ENCODE data around the gene RPF1.
A peak's percentile ranks its signal among the peaks of the same experiment; 100 is the strongest.
"Not testable (repeated sequence)": the region's sequence is repeated elsewhere in the genome, so short reads cannot be mapped to it uniquely, and the experiment has no call there.

The RPF1 gene

DNA sequence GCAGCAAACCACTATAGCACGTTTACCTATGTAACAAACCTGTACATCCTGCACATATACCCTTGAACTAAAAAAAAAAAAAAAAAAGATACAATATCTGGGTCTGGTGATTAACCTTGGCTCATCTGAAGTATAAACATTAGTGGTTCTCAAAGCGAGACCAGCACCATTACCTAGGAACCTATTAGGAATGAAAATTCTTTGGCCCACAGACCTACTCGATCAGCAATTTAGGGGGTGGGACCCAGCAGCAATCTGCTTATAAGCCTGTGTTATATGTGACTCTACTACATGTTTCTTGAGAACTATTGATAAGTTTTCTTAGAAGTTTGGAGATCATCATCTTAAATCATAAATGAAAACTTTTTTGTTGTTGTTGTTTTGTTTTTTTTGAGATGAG, 17.4 kb downstream of the RPF1 start:
- DNase-seq: no peak

DNA sequence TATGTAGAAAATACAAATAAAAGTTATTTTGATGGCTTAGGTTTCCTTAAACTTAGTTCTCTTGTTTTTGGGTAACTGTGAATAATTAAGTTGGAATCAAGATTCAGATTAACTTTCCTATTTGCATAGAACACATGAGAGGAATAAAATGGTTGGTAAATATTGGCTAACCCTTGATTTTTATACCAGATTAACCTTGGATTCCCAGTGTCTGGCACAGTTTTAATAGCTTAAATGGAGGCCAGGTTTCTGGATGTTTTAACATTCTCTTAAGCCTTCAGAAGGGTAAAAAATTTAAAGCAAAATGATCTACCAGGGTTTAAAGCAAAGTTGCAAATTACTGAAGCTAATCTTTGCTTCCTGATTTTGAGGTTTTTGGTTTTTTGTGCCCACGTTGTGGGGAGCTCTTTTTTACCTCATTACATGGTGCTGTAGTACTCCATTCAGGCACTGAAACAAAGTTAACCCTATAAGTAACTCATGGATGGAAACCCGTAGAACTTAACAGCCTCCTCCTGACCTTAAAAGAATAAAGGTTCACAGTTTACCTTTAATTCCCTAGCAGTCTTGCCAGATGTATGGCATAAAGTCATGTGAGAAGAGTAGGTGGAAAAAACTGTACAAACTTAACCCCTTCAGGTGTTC, 18.7 kb downstream of the RPF1 start:
- DNase-seq: no peak

DNA sequence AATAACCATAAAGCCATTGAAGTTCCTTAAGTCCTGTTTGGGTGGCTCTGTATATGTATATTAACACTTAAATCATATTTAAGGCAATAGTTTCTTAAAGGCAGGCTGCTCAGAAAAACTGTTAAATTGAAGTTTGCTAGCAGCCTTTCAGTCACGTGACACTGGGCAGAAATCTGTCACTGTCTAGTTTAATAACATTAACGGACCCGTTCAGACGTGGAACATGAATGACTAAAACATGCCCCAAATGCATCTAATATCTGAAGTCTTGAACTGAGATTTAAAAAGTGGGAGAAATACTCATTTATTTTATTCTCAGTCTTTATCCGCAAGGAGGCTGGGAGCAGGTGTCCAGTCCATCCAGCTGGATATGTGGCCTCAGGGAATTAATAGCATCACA, 23.9 kb downstream of the RPF1 start:
- DNase-seq: no peak

DNA sequence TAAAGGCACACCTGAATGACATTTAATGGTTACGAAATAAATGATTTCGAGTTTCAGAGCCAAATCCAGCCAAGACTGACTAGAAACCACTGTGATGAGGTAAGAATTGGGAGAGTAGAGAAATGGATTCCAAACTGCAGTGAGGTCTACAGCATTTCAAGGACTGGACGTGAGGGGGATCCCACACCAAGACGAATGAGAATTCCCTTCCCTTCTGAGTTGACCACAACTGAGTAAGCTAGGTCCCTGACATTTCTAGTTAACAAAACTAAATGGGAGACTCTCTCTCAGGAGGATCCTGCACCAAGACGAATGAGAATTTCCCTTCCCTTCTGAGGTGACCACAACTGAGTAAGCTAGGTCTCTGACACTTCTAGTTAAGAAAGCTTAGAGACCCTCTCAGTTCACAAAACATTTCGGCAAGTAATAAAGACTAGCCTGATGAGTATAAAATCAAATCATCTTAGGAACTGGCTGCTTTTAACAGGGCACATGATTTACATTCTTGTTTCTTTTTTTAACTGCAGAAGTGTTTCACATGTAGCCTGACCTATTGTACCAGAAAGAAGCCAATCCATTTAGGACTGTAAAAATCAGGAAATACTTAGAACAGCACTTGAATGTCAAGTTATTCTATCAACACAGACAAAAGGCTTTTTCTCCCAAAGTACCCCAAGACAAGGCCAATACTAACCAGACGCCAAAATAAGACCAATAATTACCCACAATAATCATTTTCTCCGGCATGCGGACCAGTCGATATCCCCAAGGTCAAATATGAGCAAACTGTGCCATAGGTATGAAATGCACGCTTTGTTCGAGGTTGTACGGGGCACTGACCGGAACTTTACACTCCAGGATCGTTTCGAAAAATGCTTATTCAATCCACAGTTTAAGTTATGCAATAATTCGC, 25.8 kb downstream of the RPF1 start:
- DNase-seq: no peak

DNA sequence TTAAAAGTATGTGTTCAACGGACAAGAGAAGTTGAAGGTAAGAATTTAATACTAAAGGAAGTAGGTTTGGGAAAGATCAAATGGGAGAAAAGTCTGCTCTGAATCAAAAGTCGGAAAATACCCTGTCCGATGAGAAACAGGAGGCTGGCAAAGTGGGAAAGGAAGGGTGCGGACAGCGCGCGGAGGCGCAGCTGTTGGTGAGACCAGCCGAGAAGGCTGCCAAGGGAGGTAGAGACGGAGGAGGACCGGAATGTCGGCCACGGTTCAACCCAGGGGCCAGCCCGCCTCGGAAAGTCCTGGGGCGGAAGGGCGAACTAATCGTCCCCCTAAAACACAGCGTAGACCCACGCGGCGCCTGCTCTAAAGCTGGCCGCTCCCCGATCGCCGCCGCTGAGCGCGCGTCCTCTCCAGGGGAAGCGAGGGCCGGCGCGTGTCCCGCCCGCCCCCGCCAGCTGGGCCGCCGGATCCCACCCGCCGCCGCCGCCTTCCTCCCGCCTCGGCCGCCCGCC, 26.5 kb downstream of the RPF1 start:
- no peak for DNase-seq

DNA sequence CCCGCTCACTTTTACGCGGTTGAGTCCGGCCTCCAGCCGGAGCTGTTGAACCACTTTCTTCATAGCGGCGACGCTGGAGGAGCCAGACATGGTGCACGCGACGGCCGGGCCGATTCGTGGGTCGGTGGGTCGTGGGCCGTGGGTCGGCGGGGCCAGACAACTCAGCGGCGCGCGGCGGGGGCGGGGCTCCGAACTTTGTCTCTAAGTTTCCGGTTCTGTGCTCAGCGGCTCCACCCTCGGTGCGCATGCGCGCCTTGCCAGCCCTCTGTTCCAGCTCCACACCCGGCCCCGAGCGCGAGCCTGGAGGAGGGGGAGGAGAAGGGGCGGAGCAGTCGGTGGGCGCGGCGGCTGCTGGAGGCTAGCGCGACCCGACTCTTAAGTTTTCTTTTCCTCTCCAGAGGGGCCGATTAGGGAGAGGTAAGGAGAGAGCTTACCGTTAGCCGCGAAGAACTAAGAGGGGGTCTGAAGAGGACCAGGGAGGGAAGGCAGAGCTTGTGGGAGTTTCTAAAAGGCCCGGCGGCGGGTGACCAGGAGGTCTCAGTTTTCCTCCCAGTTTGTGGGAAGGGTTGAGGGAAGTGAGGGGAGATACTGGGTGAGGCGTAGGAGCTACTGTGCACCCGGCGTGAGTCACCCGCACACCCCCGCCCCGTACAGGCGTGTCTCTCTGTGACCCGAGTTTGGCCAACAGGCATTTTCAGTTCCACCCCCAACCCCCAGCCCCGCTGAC, 27.1 kb downstream of the RPF1 start, which contains the start of the genes GNG5 and SPATA1:
GNG5 (minus strand) TSS at position 580 of the 727 bp plus-strand sequence; CDS start at position 90, 490 bp downstream.
SPATA1 (plus strand) TSS at position 385 of the 727 bp plus-strand sequence. CDS start 9,974 bp downstream, outside the sequence.
- DNase-seq: peak; percentile 99

DNA sequence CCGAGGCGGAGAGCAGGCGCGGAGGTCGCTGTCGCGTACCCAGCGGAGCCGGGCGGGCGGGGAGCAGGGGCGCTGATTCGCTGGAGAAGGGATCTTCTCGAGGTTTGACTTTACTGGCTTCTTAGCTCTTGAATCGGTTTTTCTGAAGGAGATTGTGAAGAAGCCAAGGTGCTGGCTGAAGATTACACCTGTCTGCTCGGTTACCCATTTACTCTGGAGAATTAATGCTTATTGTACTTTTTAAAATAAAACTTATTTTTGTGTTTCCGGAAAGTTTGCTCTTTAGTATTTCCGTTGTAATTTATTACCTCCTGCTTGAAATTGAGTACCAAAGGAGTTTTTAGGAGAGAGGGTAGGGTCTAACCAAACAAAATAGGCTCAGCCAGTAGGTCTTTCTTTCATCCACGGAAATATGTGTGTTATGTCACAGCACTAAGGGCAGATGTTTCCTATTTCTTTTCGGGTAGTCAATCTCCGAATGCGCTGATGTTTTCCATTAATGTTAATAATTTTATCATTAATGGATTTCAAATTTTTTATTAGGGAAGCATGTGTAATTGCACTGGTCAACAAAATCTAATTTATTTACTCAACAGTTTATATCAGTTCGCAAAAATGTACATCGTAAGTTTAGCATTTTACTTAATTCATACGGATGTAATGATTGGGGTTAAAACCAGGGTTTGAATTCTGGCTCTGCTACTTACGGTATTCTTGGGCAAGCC, 27.8 kb downstream of the RPF1 start:
- no peak for DNase-seq

DNA sequence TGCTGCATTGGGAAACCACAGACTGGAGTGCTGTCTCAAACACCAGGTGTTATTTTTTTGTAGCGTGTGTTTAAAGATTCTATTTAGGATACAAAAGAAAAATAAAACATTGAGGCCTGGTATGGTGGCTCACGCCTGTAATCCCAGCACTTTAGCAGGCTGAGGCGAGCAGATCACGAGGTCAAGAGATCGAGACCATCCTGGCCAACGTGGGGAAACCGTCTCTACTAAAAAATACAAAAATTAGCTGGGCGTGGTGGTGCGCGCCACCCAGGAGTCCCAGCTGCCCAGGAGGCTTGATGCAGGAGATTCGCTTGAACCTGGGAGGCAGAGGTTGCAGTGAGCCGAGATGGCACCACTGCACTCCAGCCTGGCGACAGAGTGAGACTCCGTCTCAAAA, 28.8 kb downstream of the RPF1 start:
- DNase-seq: not testable (repeated sequence)

DNA sequence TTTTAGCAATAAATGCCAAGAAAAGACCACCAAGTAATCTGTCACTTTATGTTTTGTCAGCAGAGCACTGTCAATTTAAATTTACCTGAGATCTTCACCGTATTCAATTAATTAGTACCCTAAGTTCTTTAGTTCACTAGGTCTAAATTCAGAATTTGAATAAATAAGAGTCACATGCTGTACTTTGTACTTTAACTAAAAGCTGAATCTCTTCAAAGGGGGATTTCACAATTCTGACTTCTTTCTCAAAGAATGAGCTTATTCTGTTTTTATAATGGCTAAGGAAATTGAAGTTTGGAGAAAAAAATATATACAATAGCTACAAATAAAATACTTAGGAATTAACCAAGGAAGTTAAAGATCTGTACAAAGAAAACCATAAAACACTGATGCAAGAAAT, 29.4 kb downstream of the RPF1 start:
- DNase-seq: no peak

DNA sequence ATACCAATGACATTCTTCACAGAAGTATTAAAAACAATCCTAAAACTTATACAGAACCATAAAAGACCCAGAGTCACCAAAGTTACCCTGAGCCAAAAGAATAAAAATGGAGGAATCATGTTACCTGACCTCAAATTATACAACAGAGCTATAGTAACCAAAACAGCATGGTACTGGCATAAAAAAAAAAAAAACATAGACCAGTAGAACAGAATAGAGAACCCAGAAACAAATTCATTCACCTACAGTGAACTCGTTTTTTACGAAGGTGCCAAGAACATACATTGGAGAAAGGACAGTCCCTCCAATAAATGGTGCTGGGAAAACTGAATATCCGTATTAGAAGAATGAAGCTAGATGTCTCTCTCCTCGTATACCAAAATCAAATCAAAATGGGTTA, 30.0 kb downstream of the RPF1 start:
- DNase-seq: no peak

DNA sequence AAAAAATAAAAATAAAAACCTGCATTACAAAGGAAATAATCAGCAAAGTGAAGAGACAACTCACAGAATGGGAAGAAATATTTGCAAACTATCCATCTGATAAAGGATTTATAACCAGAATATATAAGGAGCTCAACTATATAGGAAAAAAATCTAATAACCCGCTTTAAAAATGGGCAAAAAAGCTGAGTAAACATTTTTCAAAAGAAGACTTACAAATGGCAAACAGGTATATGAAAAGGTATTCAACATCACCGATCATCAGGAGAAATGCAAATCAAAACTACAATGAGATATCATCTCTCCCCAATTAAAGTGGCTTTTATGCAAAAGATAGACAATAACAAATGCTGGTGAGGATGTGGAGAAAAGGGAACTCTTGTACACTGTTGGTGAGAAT, 31.1 kb downstream of the RPF1 start:
- no peak for DNase-seq

DNA sequence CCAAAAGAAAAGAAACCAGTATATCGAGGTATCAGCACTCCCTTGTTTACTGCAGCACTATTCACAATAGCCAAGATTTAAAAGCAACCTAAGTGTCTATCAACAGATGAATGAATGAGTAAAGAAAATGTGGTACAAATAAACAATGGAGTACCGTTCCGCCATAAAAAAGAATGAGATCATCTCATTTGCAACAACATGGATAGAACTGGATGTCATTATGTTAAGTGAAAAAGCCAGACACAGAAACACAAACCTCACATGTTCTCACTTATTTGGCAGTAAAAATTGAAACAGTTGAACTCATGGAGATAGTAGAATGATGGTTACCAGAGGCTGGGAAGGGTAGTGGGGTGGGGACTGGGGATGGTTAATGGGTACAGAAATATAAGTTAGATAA, 31.6 kb downstream of the RPF1 start:
- DNase-seq: no peak

DNA sequence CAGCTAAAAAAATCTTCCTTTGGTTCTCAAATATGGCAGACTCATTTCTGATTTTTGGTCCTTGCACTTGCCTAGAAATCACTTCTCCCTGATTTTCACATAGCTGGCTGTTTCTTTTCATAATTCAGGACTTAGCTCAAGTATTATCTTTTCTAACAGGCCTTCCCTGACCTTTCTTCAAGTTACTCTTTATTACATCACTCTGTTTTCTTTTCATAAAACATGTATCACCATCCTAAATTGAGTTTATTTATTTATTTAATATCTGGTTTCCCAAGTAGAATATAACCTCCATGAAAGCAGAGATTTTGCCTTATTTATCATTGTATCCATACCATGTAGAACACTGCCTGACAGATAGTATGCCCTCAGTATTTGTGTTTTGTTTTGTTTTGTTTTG, 45.5 kb downstream of the RPF1 start:
- DNase-seq: no peak

DNA sequence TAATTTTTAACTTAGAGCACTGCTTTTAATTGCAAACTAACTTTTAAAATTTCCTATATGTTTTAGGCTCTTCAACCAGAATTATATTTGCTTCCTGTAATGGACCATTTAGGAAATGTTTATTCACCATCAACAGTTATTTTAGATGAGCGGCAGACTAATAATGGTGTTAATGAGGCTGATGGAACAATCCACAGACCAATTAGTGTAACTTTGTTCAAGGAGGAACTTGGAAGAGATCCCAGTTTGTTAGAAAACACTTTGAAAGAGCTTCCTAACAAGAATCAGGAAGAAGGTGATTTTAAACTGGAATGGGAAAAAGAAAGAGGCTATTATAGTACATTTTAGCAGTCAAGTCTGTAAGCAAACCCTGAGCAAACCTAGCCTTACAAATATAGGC, 46.7 kb downstream of the RPF1 start:
- DNase-seq: no peak

DNA sequence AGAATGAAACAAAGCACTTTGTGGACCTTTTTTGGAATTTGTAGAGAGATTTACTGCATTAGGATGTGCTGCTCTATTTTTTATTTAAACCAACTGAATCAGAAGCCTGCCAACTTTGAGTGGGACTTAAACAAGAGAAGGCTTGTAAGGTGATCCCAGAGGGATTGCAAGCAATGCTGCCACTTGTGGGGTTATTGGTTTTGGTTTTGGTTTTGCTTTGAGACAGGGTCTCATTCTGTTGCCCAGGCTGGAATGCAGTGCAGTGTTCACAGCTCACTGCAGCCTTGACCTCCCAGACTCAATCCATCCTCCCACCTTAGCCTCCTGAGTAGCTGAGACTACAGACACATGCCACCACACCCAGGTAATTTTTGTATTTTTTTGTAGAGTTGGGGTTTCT, 59.5 kb downstream of the RPF1 start:
- DNase-seq: no peak

DNA sequence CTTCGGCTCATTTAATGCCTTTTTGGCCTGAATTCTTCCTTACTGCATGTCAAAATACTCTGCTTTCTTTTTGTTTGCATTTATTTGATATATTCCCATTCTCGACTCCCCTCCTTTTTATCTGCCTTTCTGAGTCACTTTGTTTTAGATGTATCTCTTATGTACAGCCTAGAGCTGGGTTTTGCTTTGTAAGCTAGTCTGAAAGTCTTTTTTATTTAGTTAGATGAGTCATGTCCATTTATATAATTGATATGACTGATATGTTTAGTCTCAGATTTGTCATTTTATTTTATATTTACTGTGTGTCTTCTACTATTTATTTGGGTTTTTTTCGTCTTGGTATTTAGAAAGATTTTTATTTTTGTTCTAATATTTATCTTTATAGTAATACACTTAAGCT, 60.9 kb downstream of the RPF1 start:
- no peak for DNase-seq

DNA sequence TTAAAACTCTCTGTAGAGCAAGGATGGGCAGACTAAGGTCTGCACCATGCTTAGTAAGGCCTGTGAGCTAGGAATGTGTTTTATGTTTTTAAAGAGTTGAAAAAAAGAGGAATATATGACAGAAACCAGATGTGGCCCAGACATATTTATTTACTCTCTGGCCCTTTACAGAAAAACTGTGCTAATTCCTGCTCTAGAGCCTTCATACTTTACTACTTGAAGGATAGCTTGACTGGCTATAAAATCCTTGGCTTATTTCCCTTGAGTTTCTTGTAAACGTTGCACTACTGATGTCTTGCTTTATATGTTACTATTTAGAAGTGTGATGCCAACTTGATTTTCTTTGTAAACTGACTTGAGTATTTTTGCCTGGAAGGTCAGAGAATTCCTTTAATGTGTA, 61.7 kb downstream of the RPF1 start:
- DNase-seq: no peak

DNA sequence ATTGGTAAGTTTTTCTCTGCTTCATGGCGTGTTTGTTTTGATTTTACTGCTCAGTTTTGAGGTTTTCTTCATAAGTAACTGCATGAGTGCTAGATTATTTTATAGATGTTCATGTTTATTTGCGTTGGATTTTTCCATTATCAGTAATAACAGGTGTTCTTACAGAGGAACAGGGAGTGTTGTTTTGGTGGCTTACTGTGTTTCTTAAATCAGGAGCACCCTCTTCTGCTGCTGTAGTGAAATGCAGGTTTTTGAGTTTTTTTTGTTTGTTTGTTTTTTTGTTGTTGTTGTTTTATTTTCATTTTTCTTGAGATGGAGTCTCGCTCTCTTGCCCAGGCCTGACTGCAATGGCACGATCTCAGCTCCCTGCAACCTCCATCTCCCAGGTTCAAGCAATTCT, 62.6 kb downstream of the RPF1 start:
- no peak for DNase-seq
